Measurements from ENCODE around the gene SPHK2.
"Not testable (repeated sequence)": the region's sequence is repeated elsewhere in the genome, so short reads cannot be mapped to it uniquely, and the experiment has no call there.

The SPHK2 gene

GRCh38 chr19:48618916-48619691, at the start of gene SPHK2, which contains the start of gene RPL18:
TSS of gene SPHK2 (plus strand) at chr19:48619506. CDS start at chr19:48620515, 1,009 bp downstream.
TSS of gene RPL18 (minus strand) at chr19:48619178. CDS start at chr19:48619143, 35 bp downstream.
- peak; percentile 100 for DNase-seq (ENCODE audit: low spot score)

- no peak for DNase-seq (ENCODE audit: low spot score)
Observed at GRCh38 chr19:48569814-48570213, 49.5 kb upstream of the SPHK2 start.

- DNase-seq (ENCODE audit: low spot score) = no peak
Observed at GRCh38 chr19:48571378-48572162, 47.7 kb upstream of the SPHK2 start.

- no peak for DNase-seq (ENCODE audit: low spot score)
Observed at GRCh38 chr19:48573163-48573505, 46.2 kb upstream of the SPHK2 start.

- DNase-seq (ENCODE audit: low spot score) = no peak
Observed at GRCh38 chr19:48575931-48576622, 43.2 kb upstream of the SPHK2 start.

GRCh38 chr19:48577908-48578307, 41.4 kb upstream of the SPHK2 start:
- DNase-seq (ENCODE audit: low spot score) = not testable (repeated sequence)

- no peak for DNase-seq (ENCODE audit: low spot score)
Observed at GRCh38 chr19:48578891-48579290, 40.4 kb upstream of the SPHK2 start.

- no peak for DNase-seq (ENCODE audit: low spot score)
Observed at GRCh38 chr19:48582168-48582567, 37.1 kb upstream of the SPHK2 start.

GRCh38 chr19:48587387-48587786, 31.9 kb upstream of the SPHK2 start:
- DNase-seq (ENCODE audit: low spot score) = no peak

GRCh38 chr19:48588670-48589401, 30.5 kb upstream of the SPHK2 start:
- DNase-seq (ENCODE audit: low spot score) = peak; percentile 77

- DNase-seq (ENCODE audit: low spot score) = no peak
Observed at GRCh38 chr19:48591021-48591420, 28.3 kb upstream of the SPHK2 start.

- no peak for DNase-seq (ENCODE audit: low spot score)
Observed at GRCh38 chr19:48595171-48595570, 24.1 kb upstream of the SPHK2 start.

- DNase-seq (ENCODE audit: low spot score) = no peak
Observed at GRCh38 chr19:48595833-48596232, 23.5 kb upstream of the SPHK2 start.

- no peak for DNase-seq (ENCODE audit: low spot score)
Observed at GRCh38 chr19:48596237-48596636, 23.1 kb upstream of the SPHK2 start.

- no peak for DNase-seq (ENCODE audit: low spot score)
Observed at GRCh38 chr19:48596679-48597465, 22.4 kb upstream of the SPHK2 start.

GRCh38 chr19:48598996-48599700, 20.2 kb upstream of the SPHK2 start:
- DNase-seq (ENCODE audit: low spot score) = no peak

- DNase-seq (ENCODE audit: low spot score) = no peak
Observed at GRCh38 chr19:48600679-48601417, 18.5 kb upstream of the SPHK2 start.

GRCh38 chr19:48603001-48603400, 16.3 kb upstream of the SPHK2 start:
- DNase-seq (ENCODE audit: low spot score) = no peak

GRCh38 chr19:48603449-48603848, 15.9 kb upstream of the SPHK2 start:
- DNase-seq (ENCODE audit: low spot score) = no peak

GRCh38 chr19:48603850-48604249, 15.5 kb upstream of the SPHK2 start:
- DNase-seq (ENCODE audit: low spot score) = no peak

All from pons (tissue), 1 donor.